Heart right ventricle (tissue), 16 donors: ENCODE measurements around the gene CYSRT1. TPM values are rescaled to one million over a fixed set of nuclear protein-coding genes. Genes with fewer than 3 reads are reported as not detected.

Experiments
- ATAC-seq, 8 donors: fragments of 200-7000 bp; cut with Tn5 transposase; one replicate each; pipeline ENCODE4 v1.9.1; 2020; ENCODE audit warnings: mild to moderate bottlenecking in 8 of 8, moderate library complexity in 8 of 8, moderate number of reproducible peaks in 1 of 8
- DNase-seq, 2 donors: peaks; one replicate each; pipeline ENCODE4 v3.0.0-alpha.2; 2020
- H3K27ac ChIP-seq, 10 donors: fragments of 200-600 bp; sonication (generic) in 2 of 10; one replicate each; pipeline versions ENCODE4 v1.5.0 to v1.8.0; 2020 to 2022; ENCODE audit warnings: mild to moderate bottlenecking in 3 of 10
- H3K27me3 ChIP-seq, 7 donors: fragments of 200-600 bp; one replicate each; pipeline ENCODE4 v1.8.0; 2021 to 2022; ENCODE audit warnings: mild to moderate bottlenecking in 2 of 7
- H3K36me3 ChIP-seq, 9 donors: fragments of 200-600 bp; sonication (generic) in 1 of 9; one replicate each; pipeline versions ENCODE4 v1.5.0 to v1.8.0; 2020 to 2022; ENCODE audit warnings: mild to moderate bottlenecking in 2 of 9
- H3K4me1 ChIP-seq, 9 donors: fragments of 200-600 bp; sonication (generic) in 1 of 9; one replicate each; pipeline versions ENCODE4 v1.5.0 to v1.8.0; 2020 to 2022; ENCODE audit warnings: mild to moderate bottlenecking in 4 of 9
- H3K4me3 ChIP-seq, 10 donors: fragments of 200-600 bp; sonication (generic) in 2 of 10; one replicate each; pipeline versions ENCODE4 v1.5.0 to v1.8.0; 2020 to 2022; ENCODE audit warnings: mild to moderate bottlenecking in 7 of 10, moderate library complexity in 2 of 10
- H3K9me3 ChIP-seq, 11 donors: fragments of 200-600 bp in 10 of 11; sonication (generic) in 2 of 11; one replicate each; pipeline versions ENCODE4 v1.5.0 to v1.8.0; 2013 to 2022; ENCODE audit warnings: mild to moderate bottlenecking in 2 of 11, control low read depth in 1 of 11, moderate library complexity in 1 of 11
- CTCF ChIP-seq, 9 donors: fragments of 200-600 bp; sonication (generic) in 2 of 9; IDR thresholded peaks; one replicate each; pipeline versions ENCODE4 v1.5.0 to v1.8.0; 2021 to 2022; ENCODE audit warnings: antibody characterized with exemption in 9 of 9, mild to moderate bottlenecking in 5 of 9, moderate library complexity in 1 of 9
- WGBS, 2 donors: extraction: QIAGEN DNeasy Blood & Tissue Kit; methylation state at CpG; one replicate each; pipeline ENCODE4 v1.1.7; 2013; ENCODE audit warnings: inconsistent platforms in 1 of 2; 5-methylcytosine and 5-hydroxymethylcytosine counted together
- intact Hi-C, 10 donors: fragments of 100-400 bp; cut with DNase I; formaldehyde crosslinking; loops; one replicate each; pipeline versions ENCODE4 v1.11.1 to v1.14.2; 2022
- polyA plus RNA-seq, 2 donors: library from polyadenylated mRNA; stranded (reverse); fragments of 200-250 nt; gene quantifications; one replicate each; pipeline ENCODE4 v1.2.3, GENCODE V29; 2013
- total RNA-seq, 10 donors: library from RNA; stranded (reverse); fragmentation: NEBNext Ultra II Directional in 3 of 10; extraction: Animal tissue kit (Norgen Biotek cat#: 25700) in 3 of 10; gene quantifications; one replicate each; pipeline versions ENCODE4 v1.2.1 to v1.2.4, GENCODE V29; 2021 to 2023
- donor health status: Arrhythmogenic right ventricular cardiomyopathy.
- donor health status: ischemic (EF 13 %, LVEDD 7.1; RV severe dilation, severe dysfunction).
- donor health status: healthy with polysubstance abuse.
- donor health status: DM: no; HTN: yes; CAD: no.
- donor health status: DM: no; HTN: no; CAD: no.
- donor health status: ischemic (EF 25% LVEDD 6.9; RV normal size, moderate dysfunction).
- donor health status: ischemic (EF 25% LVEDD 5.7; RV mildly dilated, moderate dysfunction).
- donor health status: healthy.
- donor health status: DM: yes; HTN: yes; CAD: no.
- donor health status: Ischemic cardiomyopathy.
- donor health status: ischemic (EF 35%, LVEDD 5.7; RV mildly dilated, moderate dysfunction).
- donor health status: nonischemic (EF 11% LVEDD 7.7; RV severe dilation, severe dysfunction).
- donor health status: DM: yes; HTN: yes; CAD: no.
- donor health status: PGD.
- donor health status: ischemic (EF 29% LVEDD 5.4; RV normal size, mild dysfunction).
- donor health status: nonischemic (EF 23%, LVEDD 6.1; RV moderate dilation, normal function).

Gene CYSRT1
- total and polyA plus RNA-seq, 12 donors = 0.19 to 0.71 (median 0.37) TPM; not detected in 4

- Histone ChIP-seq H3K9me3 (no peaks in the 10 kb centered on the region), H3K4me1 (peaks cover 27 to 81% (median 53%) of the 10 kb centered on the region in 9 donors), H3K36me3 (peaks cover 0 to 20% (median 10%) of the 10 kb centered on the region in 9 donors), H3K27me3 (no peaks in the 10 kb centered on the region), H3K27ac (peak overlapping the region in 3 of 10 donors; percentile 3 to 69 (median 51)), H3K4me3 (no peak overlapping the region)
- WGBS, 2 donors = 68% methylated on average over 19 to 21 of the region's 21 CpGs
- DNase-seq = no peak
- TF ChIP-seq CTCF (IDR thresholded peaks at IDR 0.05) = no peak
- ATAC-seq = no peak
- intact Hi-C loops = loop anchor here in 1 of 10 donors (5.0 kb wide), 1 partner anchor 537 kb away; no protein-coding TSS in a partner anchor
Observed at GRCh38 chr9:137195525-137196220, 29.3 kb upstream of the CYSRT1 start.

GRCh38 chr9:137198051-137198901 lies 26.7 kb upstream of the CYSRT1 start:
- 71 to 75% methylated on average over 19 of the region's 19 CpGs for WGBS, 2 donors
- Histone ChIP-seq H3K4me1 (peaks cover 42 to 90% (median 66%) of the 10 kb centered on the region in 9 donors), H3K27ac (peak overlapping the region in 4 of 10 donors; percentile 1 to 69 (median 23)), H3K36me3 (no peaks in the 10 kb centered on the region), H3K4me3 (peak overlapping the region in 7 of 10 donors; percentile 44 to 84 (median 71)), H3K9me3 (no peaks in the 10 kb centered on the region), H3K27me3 (no peaks in the 10 kb centered on the region)
- DNase-seq (no peak), ATAC-seq (no peak)
- intact Hi-C loops = loop anchor here in 1 of 10 donors (5.0 kb wide), 1 partner anchor 534 kb away; no protein-coding TSS in a partner anchor
- TF ChIP-seq CTCF (IDR thresholded peaks at IDR 0.05) = no peak

GRCh38 chr9:137198902-137199283 lies 26.1 kb upstream of the CYSRT1 start:
- intact Hi-C loops = loop anchor here in 1 of 10 donors (5.0 kb wide), 1 partner anchor 533 kb away; no protein-coding TSS in a partner anchor
- 57 to 59% methylated on average over 11 of the region's 11 CpGs for WGBS, 2 donors
- peak overlapping the region in 9 of 10 donors; percentile 44 to 84 (median 71) for H3K4me3 ChIP-seq
- peaks cover 46 to 90% (median 72%) of the 10 kb centered on the region in 9 donors for H3K4me1 ChIP-seq
- no peak for TF ChIP-seq CTCF (IDR thresholded peaks at IDR 0.05)
- ATAC-seq (no peak), DNase-seq (no peak)
- H3K9me3 ChIP-seq = no peaks in the 10 kb centered on the region
- H3K27ac ChIP-seq = peak overlapping the region in 7 of 10 donors; percentile 1 to 69 (median 44)
- no peaks in the 10 kb centered on the region for H3K36me3 ChIP-seq
- no peaks in the 10 kb centered on the region for H3K27me3 ChIP-seq
